Stimulated activated CD8-positive, alpha-beta memory T cell treated with anti-CD3 and anti-CD28 coated beads, Interleukin-12 subunit alpha, Interleukin-12 subunit beta, amount 100 ng/mL, for 24 hours (primary cell): Measurements from ENCODE around the gene ARRDC2.
"Not testable (repeated sequence)": the region's sequence is repeated elsewhere in the genome, so short reads cannot be mapped to it uniquely, and the experiment has no call there.

Experiments
- DNase-seq: peaks from one replicate; pipeline ENCODE4 v3.0.0-alpha.2; 2020; ENCODE audit errors: extremely low read depth

ARRDC2 gene

GRCh38 chr19:18016209-18016910, 8.4 kb downstream of the ARRDC2 start:
- DNase-seq, result no peak

GRCh38 chr19:18017275-18018083, 9.5 kb downstream of the ARRDC2 start:
- DNase-seq, result no peak

- no peak for DNase-seq
Measured at GRCh38 chr19:18020212-18021085, 12.5 kb downstream of the ARRDC2 start.

GRCh38 chr19:18021121-18021755, 13.3 kb downstream of the ARRDC2 start:
- no peak for DNase-seq

- no peak for DNase-seq
Measured at GRCh38 chr19:18023622-18024251, 15.8 kb downstream of the ARRDC2 start.

- DNase-seq, result no peak
Measured at GRCh38 chr19:18027151-18027550, 19.2 kb downstream of the ARRDC2 start.

- DNase-seq, result no peak
Measured at GRCh38 chr19:18029617-18030338, 21.8 kb downstream of the ARRDC2 start.

- not testable (repeated sequence) for DNase-seq
Measured at GRCh38 chr19:18031401-18031800, 23.4 kb downstream of the ARRDC2 start.

- not testable (repeated sequence) for DNase-seq
Measured at GRCh38 chr19:18032102-18032501, 24.1 kb downstream of the ARRDC2 start.

- no peak for DNase-seq
Measured at GRCh38 chr19:18041054-18041453, 33.1 kb downstream of the ARRDC2 start.

- DNase-seq, result no peak
Measured at GRCh38 chr19:18043676-18044075, 35.7 kb downstream of the ARRDC2 start.

GRCh38 chr19:18044825-18045304, 36.9 kb downstream of the ARRDC2 start:
- peak; percentile 77 for DNase-seq

- no peak for DNase-seq
Measured at GRCh38 chr19:18045307-18046050, 37.5 kb downstream of the ARRDC2 start.

GRCh38 chr19:18046059-18046718, 38.2 kb downstream of the ARRDC2 start:
- no peak for DNase-seq

GRCh38 chr19:18049385-18049784, 41.4 kb downstream of the ARRDC2 start:
- no peak for DNase-seq

GRCh38 chr19:18051887-18052286, 43.9 kb downstream of the ARRDC2 start:
- DNase-seq, result no peak

GRCh38 chr19:18053576-18054219, 45.7 kb downstream of the ARRDC2 start:
- DNase-seq, result no peak

GRCh38 chr19:18055967-18056366, 48.0 kb downstream of the ARRDC2 start:
- DNase-seq, result no peak

GRCh38 chr19:18057557-18057956, 49.6 kb downstream of the ARRDC2 start:
- no peak for DNase-seq
